Measurements from ENCODE around the gene LGSN. TPM values are rescaled to one million over a fixed set of nuclear protein-coding genes. Genes with fewer than 3 reads are reported as not detected.
"Not testable (repeated sequence)": the region's sequence is repeated elsewhere in the genome, so short reads cannot be mapped to it uniquely, and the experiment has no call there.

Gene LGSN
- total RNA-seq, 4 donors from 2014 or later: not detected

DNA sequence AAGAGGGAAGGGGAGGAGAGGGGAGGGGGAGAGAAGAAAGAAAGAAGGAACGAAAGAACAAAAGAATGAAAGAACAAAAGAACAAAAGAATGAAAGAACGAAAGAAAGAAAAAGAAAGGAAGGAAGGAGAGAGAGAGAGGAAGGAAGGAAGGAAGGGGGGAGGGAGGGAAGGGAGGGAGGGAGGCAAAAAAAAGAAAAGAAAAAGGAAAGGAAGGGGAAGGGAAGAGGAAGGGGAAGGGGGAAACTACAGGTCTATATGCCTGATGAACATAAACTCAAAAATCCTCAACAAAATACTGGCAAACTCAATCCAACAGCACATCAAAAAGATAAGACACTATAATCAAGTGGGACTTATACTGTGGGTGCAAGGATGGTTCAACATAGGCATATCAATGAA lies 13.7 kb upstream of the LGSN start:
- Histone ChIP-seq H3K9me3 (no peaks in the 10 kb centered on the region), H3K27ac (no peak overlapping the region), H3K4me3 (no peak overlapping the region), H3K36me3 (no peaks in the 10 kb centered on the region), H3K27me3 (no peaks in the 10 kb centered on the region), H3K4me1 (no peaks in the 10 kb centered on the region)
- in situ Hi-C loops (cut with MboI; ENCODE audit: low sequenced_read_pairs in 4 of 4): loop anchor here in 1 of 4 donors (25.0 kb wide), 1 partner anchor 454 kb away; no protein-coding TSS in a partner anchor
- intact Hi-C loops (cut with DNase I; ENCODE audit: low total_unique reads): no loop called here
- ATAC-seq: no peak
- TF ChIP-seq POLR2A (IDR thresholded peaks at IDR 0.05): no peak
- TF ChIP-seq, protein P1, sequence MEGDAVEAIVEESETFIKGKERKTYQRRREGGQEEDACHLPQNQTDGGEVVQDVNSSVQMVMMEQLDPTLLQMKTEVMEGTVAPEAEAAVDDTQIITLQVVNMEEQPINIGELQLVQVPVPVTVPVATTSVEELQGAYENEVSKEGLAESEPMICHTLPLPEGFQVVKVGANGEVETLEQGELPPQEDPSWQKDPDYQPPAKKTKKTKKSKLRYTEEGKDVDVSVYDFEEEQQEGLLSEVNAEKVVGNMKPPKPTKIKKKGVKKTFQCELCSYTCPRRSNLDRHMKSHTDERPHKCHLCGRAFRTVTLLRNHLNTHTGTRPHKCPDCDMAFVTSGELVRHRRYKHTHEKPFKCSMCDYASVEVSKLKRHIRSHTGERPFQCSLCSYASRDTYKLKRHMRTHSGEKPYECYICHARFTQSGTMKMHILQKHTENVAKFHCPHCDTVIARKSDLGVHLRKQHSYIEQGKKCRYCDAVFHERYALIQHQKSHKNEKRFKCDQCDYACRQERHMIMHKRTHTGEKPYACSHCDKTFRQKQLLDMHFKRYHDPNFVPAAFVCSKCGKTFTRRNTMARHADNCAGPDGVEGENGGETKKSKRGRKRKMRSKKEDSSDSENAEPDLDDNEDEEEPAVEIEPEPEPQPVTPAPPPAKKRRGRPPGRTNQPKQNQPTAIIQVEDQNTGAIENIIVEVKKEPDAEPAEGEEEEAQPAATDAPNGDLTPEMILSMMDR (IDR thresholded peaks at IDR 0.05 in 4 of 5, conservative IDR thresholded peaks at IDR 0.05 in 1 of 5): no peak
- no peak for DNase-seq

DNA sequence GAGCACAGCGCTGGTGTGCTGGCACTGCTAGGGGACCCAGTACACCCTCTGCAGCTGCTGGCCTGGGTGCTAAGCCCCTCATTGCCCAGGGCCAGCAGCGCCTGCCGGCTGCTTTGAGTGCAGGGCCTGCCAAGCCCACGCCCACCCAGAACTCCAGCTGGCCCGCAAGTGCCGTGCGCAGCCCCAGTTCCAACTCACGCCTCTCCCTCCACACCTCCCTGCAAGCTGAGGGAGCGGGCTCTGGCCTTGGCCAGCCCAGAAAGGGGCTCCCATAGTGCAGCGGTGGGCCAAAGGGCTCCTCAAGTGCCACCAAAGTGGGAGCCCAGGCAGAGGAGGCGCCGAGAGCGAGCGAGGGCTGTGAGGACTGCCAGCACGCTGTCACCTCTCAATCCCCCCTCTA lies 6.8 kb upstream of the LGSN start:
- H3K27me3 ChIP-seq; H3K27ac ChIP-seq; H3K9me3 ChIP-seq; H3K4me1 ChIP-seq; intact Hi-C loops (cut with DNase I; ENCODE audit: low total_unique reads); H3K4me3 ChIP-seq; H3K36me3 ChIP-seq; ATAC-seq; DNase-seq: not testable (repeated sequence)
- in situ Hi-C loops (cut with MboI; ENCODE audit: low sequenced_read_pairs in 4 of 4): loop anchor here in 1 of 4 donors (25.0 kb wide), 1 partner anchor 461 kb away; no protein-coding TSS in a partner anchor

DNA sequence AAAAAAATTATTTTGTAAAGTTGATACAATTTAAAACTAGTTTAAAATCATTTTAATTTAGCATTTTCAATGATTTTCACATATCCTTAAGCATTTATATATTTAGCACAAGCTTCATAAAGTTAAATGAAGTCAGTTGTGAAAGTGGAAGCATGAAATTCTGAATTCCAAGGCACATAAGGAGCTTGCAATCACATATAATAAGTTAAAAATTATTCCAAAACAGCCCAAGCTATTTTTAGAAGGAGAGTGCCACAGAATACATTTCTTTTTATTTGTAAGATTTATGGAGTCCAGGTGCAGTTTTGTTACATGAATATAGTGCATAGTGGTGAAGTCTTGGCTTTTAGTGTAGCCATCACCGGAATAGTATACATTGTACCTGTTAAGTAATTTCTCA lies 3.2 kb upstream of the LGSN start:
- in situ Hi-C loops (cut with MboI; ENCODE audit: low sequenced_read_pairs in 4 of 4) (no loop called here), intact Hi-C loops (cut with DNase I; ENCODE audit: low total_unique reads) (no loop called here)
- DNase-seq: no peak
- TF ChIP-seq, protein P1 (IDR thresholded peaks at IDR 0.05 in 4 of 5, conservative IDR thresholded peaks at IDR 0.05 in 1 of 5): no peak
- TF ChIP-seq POLR2A (IDR thresholded peaks at IDR 0.05): no peak
- no peak for ATAC-seq
- Histone ChIP-seq H3K36me3 (no peaks in the 10 kb centered on the region), H3K4me3 (no peak overlapping the region), H3K9me3 (no peaks in the 10 kb centered on the region), H3K27me3 (no peaks in the 10 kb centered on the region), H3K27ac (no peak overlapping the region), H3K4me1 (no peaks in the 10 kb centered on the region)

DNA sequence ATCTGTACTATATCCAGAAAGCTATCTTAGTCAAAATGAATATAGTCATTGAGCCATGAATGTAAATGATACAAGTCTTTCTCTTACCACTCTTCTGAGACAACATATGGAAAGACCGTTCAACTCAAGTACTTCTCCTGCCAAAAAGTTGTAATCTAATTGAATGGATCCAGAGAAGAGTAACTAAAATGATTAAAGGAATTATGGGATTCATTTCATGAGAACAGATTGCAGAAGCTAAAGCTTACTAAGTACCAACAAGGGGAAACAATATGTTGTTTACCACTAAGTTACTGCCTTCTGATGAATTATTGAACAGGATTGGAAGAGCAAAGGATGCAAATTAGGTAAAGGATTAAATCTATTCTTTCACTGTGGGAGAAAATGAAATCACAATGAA lies 2.0 kb upstream of the LGSN start:
- no peak for TF ChIP-seq POLR2A (IDR thresholded peaks at IDR 0.05)
- TF ChIP-seq, protein P1 (IDR thresholded peaks at IDR 0.05 in 4 of 5, conservative IDR thresholded peaks at IDR 0.05 in 1 of 5): no peak
- no peaks in the 10 kb centered on the region for H3K9me3 ChIP-seq
- H3K4me3 ChIP-seq: no peak overlapping the region
- ATAC-seq (no peak), DNase-seq (no peak)
- H3K27ac ChIP-seq: no peak overlapping the region
- no peaks in the 10 kb centered on the region for H3K4me1 ChIP-seq
- no peaks in the 10 kb centered on the region for H3K27me3 ChIP-seq
- no peaks in the 10 kb centered on the region for H3K36me3 ChIP-seq
- intact Hi-C loops (cut with DNase I; ENCODE audit: low total_unique reads) (no loop called here), in situ Hi-C loops (cut with MboI; ENCODE audit: low sequenced_read_pairs in 4 of 4) (no loop called here)

DNA sequence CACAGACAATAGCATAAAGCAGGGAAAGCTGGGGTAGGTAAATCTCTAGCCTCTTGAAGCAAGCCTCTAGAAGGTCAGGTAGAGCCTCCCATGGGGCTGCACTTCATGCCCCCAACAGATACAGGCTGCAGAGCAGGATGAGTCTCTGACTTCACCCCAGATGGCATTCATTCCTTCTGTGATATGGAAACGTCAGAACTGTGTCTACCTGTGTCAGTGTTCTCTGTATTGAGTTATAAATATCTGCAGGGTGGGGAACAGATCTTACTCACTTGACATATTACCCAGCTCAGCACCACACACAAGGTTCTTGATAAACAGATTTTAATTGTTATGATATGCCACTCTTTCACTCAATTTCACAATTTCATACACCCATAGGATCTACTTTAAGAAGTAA lies 2.1 kb downstream of the LGSN start:
- intact Hi-C loops (cut with DNase I; ENCODE audit: low total_unique reads) (no loop called here), in situ Hi-C loops (cut with MboI; ENCODE audit: low sequenced_read_pairs in 4 of 4) (no loop called here)
- no peak for DNase-seq
- Histone ChIP-seq H3K9me3 (no peaks in the 10 kb centered on the region), H3K27ac (no peak overlapping the region), H3K36me3 (no peaks in the 10 kb centered on the region), H3K4me3 (no peak overlapping the region), H3K27me3 (no peaks in the 10 kb centered on the region), H3K4me1 (no peaks in the 10 kb centered on the region)
- no peak for ATAC-seq
- TF ChIP-seq POLR2A (IDR thresholded peaks at IDR 0.05): no peak
- TF ChIP-seq, protein P1 (IDR thresholded peaks at IDR 0.05 in 4 of 5, conservative IDR thresholded peaks at IDR 0.05 in 1 of 5): no peak

Data from gastrocnemius medialis (tissue), 4 donors.